ENCODE measurements around the gene COLEC11. TPM values are rescaled to one million over a fixed set of nuclear protein-coding genes. Genes with fewer than 3 reads are reported as not detected.

Gene COLEC11
- total and polyA plus RNA-seq, 2 of the 13 experiments (the other 11 are each of a cell fraction or from before 2014, with no cell fraction given): 1.5 to 3.0 TPM

DNA sequence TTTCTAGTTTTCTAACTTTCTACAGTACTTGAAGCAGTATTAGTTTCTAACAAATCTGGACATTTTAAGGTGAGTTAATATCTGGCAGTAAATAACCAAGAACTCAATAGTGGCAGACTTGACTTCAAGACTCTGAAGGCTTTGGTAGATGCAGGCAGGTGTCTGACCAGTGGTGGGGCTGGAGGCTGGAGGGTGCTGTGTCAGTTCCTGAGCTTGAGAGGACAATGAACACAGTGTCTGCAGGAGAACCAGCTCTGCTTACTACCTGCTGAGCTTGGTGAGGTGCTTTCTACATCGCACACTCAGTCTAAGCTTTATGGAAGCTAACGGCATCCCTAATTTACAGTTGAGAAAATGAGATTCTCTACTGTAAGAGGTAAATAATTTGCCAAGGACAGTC lies 84.3 kb downstream of the COLEC11 start (continued):
- TF ChIP-seq, protein P1, sequence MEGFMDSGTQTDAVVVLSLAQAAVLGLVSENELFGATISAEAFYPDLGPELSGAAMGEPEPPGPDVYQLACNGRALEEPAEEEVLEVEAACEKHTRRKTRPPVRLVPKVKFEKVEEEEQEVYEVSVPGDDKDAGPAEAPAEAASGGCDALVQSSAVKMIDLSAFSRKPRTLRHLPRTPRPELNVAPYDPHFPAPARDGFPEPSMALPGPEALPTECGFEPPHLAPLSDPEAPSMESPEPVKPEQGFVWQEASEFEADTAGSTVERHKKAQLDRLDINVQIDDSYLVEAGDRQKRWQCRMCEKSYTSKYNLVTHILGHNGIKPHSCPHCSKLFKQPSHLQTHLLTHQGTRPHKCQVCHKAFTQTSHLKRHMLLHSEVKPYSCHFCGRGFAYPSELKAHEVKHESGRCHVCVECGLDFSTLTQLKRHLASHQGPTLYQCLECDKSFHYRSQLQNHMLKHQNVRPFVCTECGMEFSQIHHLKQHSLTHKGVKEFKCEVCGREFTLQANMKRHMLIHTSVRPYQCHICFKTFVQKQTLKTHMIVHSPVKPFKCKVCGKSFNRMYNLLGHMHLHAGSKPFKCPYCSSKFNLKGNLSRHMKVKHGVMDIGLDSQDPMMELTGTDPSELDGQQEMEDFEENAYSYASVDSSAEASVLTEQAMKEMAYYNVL (CRISPR knock-in tag; IDR thresholded peaks at IDR 0.05; ENCODE audit: borderline replicate concordance): no peak
- TF ChIP-seq SP4 (CRISPR knock-in tag; IDR thresholded peaks at IDR 0.05) (no peak), ZFP41 (CRISPR knock-in tag; IDR thresholded peaks at IDR 0.05; ENCODE audit: borderline replicate concordance) (no peak), TAF1 (CRISPR knock-in tag; IDR thresholded peaks at IDR 0.05) (no peak), SP5 (CRISPR knock-in tag; IDR thresholded peaks at IDR 0.05; ENCODE audit: borderline replicate concordance, low read depth) (no peak), BRCA1 (CRISPR knock-in tag; IDR thresholded peaks at IDR 0.05) (no peak), ZNF326 (CRISPR knock-in tag; IDR thresholded peaks at IDR 0.05; ENCODE audit: borderline replicate concordance) (no peak)
- TF ChIP-seq, protein P2, sequence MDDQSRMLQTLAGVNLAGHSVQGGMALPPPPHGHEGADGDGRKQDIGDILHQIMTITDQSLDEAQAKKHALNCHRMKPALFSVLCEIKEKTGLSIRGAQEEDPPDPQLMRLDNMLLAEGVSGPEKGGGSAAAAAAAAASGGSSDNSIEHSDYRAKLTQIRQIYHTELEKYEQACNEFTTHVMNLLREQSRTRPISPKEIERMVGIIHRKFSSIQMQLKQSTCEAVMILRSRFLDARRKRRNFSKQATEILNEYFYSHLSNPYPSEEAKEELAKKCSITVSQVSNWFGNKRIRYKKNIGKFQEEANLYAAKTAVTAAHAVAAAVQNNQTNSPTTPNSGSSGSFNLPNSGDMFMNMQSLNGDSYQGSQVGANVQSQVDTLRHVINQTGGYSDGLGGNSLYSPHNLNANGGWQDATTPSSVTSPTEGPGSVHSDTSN (CRISPR knock-in tag; IDR thresholded peaks at IDR 0.05; ENCODE audit: borderline replicate concordance): no peak
- TF ChIP-seq, protein P3, sequence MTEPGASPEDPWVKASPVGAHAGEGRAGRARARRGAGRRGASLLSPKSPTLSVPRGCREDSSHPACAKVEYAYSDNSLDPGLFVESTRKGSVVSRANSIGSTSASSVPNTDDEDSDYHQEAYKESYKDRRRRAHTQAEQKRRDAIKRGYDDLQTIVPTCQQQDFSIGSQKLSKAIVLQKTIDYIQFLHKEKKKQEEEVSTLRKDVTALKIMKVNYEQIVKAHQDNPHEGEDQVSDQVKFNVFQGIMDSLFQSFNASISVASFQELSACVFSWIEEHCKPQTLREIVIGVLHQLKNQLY (CRISPR knock-in tag; IDR thresholded peaks at IDR 0.05): no peak
- TF ChIP-seq, protein P4, sequence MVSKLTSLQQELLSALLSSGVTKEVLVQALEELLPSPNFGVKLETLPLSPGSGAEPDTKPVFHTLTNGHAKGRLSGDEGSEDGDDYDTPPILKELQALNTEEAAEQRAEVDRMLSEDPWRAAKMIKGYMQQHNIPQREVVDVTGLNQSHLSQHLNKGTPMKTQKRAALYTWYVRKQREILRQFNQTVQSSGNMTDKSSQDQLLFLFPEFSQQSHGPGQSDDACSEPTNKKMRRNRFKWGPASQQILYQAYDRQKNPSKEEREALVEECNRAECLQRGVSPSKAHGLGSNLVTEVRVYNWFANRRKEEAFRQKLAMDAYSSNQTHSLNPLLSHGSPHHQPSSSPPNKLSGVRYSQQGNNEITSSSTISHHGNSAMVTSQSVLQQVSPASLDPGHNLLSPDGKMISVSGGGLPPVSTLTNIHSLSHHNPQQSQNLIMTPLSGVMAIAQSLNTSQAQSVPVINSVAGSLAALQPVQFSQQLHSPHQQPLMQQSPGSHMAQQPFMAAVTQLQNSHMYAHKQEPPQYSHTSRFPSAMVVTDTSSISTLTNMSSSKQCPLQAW (CRISPR knock-in tag; IDR thresholded peaks at IDR 0.05): no peak
- TF ChIP-seq, protein P5, sequence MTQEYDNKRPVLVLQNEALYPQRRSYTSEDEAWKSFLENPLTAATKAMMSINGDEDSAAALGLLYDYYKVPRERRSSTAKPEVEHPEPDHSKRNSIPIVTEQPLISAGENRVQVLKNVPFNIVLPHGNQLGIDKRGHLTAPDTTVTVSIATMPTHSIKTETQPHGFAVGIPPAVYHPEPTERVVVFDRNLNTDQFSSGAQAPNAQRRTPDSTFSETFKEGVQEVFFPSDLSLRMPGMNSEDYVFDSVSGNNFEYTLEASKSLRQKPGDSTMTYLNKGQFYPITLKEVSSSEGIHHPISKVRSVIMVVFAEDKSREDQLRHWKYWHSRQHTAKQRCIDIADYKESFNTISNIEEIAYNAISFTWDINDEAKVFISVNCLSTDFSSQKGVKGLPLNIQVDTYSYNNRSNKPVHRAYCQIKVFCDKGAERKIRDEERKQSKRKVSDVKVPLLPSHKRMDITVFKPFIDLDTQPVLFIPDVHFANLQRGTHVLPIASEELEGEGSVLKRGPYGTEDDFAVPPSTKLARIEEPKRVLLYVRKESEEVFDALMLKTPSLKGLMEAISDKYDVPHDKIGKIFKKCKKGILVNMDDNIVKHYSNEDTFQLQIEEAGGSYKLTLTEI (CRISPR knock-in tag; conservative IDR thresholded peaks at IDR 0.05): no peak
